Bronchial epithelial cell (primary cell): ENCODE data around the gene TFB1M. TPM values are rescaled to one million over a fixed set of nuclear protein-coding genes. Genes with fewer than 3 reads are reported as not detected.

Experiments used
- DNase-seq: peaks from one replicate; pipeline ENCODE4 v3.0.0-alpha.2; 2010; ENCODE audit warnings: low read depth
- FAIRE-seq: peaks from 2 replicates; lab custom pipeline; 2011; peaks lifted over from hg19 to GRCh38; lab: Jason Lieb, UNC
- H3K27me3 ChIP-seq: 2 replicates; pipeline ENCODE4 v1.5.1; 2011; ENCODE audit warnings: low read length; ENCODE audit not compliant: control insufficient read depth, insufficient read depth
- H3K36me3 ChIP-seq: 2 replicates; pipeline ENCODE4 v1.5.1; 2011; ENCODE audit warnings: low read length; ENCODE audit not compliant: control insufficient read depth, insufficient read depth
- H3K4me3 ChIP-seq: 2 replicates; pipeline ENCODE4 v1.5.1; 2011; ENCODE audit warnings: mild to moderate bottlenecking, low read depth, low read length, control low read depth
- total RNA-seq: library from RNA; depleted of rRNA; stranded (reverse); fragments of >200 nt; gene quantifications from 2 replicates; pipeline ENCODE4 v1.2.1, GENCODE V29; 2014
- TF ChIP-seq, protein P1 (sequence below): IDR thresholded peaks from 2 replicates; pipeline ENCODE4 v1.5.1; 2011; ENCODE audit warnings: mild to moderate bottlenecking, moderate library complexity, low read length, control low read depth, inconsistent platforms; ENCODE audit not compliant: insufficient read depth, severe bottlenecking

TFB1M gene
- total RNA-seq, 1 donor from 2014 or later: 11.6 TPM

DNA sequence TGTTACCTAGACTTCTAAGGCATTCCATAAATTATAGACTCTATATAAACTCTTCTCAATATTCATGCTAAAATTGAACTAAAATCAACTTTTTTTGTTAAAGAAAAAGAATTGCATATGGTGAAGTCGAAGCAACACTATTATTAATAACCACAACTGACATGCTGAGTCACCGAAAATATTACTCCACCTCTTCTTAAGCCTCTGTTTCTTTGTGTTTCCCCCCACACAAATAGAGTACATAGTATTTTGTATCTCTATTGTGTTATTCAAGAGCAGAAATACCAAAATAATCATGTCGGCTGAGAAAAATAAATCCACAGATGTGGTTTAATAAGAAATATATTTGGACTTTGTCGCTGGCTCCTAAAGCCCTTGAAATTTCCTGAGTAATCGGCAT lies 23.8 kb downstream of the TFB1M start:
- FAIRE-seq: no peak
- no peaks in the 10 kb centered on the region for H3K27me3 ChIP-seq
- no peak overlapping the region for H3K4me3 ChIP-seq
- TF ChIP-seq, protein P1, sequence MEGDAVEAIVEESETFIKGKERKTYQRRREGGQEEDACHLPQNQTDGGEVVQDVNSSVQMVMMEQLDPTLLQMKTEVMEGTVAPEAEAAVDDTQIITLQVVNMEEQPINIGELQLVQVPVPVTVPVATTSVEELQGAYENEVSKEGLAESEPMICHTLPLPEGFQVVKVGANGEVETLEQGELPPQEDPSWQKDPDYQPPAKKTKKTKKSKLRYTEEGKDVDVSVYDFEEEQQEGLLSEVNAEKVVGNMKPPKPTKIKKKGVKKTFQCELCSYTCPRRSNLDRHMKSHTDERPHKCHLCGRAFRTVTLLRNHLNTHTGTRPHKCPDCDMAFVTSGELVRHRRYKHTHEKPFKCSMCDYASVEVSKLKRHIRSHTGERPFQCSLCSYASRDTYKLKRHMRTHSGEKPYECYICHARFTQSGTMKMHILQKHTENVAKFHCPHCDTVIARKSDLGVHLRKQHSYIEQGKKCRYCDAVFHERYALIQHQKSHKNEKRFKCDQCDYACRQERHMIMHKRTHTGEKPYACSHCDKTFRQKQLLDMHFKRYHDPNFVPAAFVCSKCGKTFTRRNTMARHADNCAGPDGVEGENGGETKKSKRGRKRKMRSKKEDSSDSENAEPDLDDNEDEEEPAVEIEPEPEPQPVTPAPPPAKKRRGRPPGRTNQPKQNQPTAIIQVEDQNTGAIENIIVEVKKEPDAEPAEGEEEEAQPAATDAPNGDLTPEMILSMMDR: no peak
- peaks cover 2% of the 10 kb centered on the region for H3K36me3 ChIP-seq
- no peak for DNase-seq

DNA sequence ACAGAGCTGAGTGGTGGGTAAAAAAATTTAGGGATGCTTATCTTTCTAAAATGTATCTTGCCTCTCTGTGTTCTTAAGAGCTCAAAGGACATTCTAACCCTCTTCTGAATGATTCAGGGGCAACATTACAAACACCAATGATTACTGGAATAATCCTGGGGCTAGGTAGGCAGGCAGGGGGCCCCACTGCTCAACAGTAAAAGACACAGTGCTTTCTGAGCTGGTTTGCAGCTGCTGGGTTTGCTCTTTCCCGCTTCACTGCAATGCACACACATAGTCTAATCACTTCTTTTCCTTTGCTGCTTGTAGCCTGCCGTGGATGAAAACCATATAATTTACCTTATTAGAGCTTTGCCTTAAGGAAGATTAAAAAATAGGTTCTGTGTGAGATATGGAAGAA lies 26.5 kb downstream of the TFB1M start:
- peaks cover 5% of the 10 kb centered on the region for H3K36me3 ChIP-seq
- TF ChIP-seq, protein P1: no peak

DNA sequence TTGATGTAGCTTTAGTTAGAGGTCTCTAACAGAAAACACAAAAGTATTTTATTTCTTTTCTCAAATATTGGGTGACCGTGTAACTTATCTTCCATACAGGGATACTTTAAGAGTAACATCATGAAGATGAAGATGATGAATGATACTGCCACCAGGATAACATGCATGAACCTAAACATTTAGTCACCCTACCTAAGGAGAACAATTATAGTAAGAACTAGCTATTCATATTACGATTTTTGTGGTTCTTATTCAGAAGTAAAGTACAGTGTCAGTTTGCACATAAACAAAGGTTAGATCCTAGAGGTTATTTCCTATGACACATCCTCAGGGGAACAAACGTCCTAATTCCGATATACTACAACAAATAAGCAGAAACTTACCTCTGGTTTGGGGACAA lies 29.5 kb downstream of the TFB1M start:
- FAIRE-seq (no peak), DNase-seq (no peak)
- TF ChIP-seq, protein P1: no peak
- Histone ChIP-seq H3K36me3 (peaks cover 3% of the 10 kb centered on the region), H3K4me3 (no peak overlapping the region), H3K27me3 (no peaks in the 10 kb centered on the region)

More for the DNA sequence above, 26.5 kb downstream of the TFB1M start:
- no peak overlapping the region for H3K4me3 ChIP-seq
- no peak for FAIRE-seq
- DNase-seq: no peak
- no peaks in the 10 kb centered on the region for H3K27me3 ChIP-seq

DNA sequence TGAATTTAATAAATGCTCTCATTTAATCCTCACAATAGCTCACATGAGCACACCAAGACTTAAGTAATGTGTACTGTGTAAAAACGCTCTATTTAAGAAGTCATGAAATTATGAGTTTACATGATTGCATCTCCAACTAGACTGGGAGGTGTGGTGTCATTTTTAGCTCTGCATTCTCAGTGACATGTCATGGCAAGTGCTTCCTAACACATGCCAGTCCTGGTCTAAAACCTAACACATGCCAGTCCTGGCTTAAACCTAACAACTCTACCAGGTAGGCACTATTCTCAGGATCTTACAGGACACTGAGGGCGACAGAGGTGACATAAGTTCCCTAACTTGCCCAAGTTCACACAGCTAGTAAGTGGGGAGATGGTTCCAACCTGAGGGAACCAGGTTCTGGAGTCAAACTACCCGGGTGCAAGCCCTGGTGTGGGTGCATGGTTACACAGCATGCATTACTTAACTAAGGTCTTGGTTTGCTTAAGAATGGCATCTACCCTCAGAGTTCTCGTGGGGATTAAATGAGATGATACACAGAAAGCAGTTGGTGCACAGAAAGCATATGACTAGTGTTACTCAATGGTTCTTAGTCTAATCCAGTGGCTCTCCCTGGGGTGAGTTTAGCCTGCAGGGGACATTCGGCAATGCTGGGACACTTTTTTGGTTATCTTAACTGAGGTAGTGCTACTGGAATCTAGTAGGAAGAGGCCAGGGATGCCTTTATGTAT lies 35.8 kb downstream of the TFB1M start:
- no peak overlapping the region for H3K4me3 ChIP-seq
- no peaks in the 10 kb centered on the region for H3K36me3 ChIP-seq
- no peaks in the 10 kb centered on the region for H3K27me3 ChIP-seq
- TF ChIP-seq, protein P1: no peak
- FAIRE-seq (no peak), DNase-seq (peak; percentile 30)

DNA sequence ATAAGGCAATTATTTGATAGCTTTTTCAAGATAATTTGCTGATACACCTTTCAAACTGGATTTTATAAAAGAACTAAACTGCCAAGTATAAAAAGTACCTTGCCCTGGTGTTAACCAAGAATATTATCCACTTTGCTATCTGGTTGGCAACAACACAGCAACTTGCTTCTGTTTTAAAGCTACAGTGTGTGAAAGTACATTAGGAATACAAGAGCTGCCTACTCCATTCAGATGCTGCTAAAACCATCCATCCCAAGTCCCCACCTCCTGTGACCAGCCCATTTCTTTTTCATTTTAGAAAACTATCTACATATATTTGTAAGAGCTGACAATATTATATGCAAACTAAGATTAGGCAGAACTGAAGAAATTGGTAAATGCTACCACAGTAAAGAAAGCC lies 37.6 kb downstream of the TFB1M start:
- H3K4me3 ChIP-seq: no peak overlapping the region
- TF ChIP-seq, protein P1: no peak
- no peak for FAIRE-seq
- DNase-seq: no peak
- no peaks in the 10 kb centered on the region for H3K27me3 ChIP-seq
- H3K36me3 ChIP-seq: no peaks in the 10 kb centered on the region
